H1 (cell line): ENCODE results near the gene SLC1A1. TPM values are rescaled to one million over a fixed set of nuclear protein-coding genes. Genes with fewer than 3 reads are reported as not detected.

Experiments
- CTCF ChIA-PET: fragments of 300-600 bp; sonication (Branson Sonifier 250); formaldehyde crosslinking; loops from one replicate; lab custom pipeline; 2021; ENCODE audit not compliant: partially characterized antibody; lab: Charles Lee
- POLR2A ChIA-PET: fragments of 300-600 bp; sonication (Branson Sonifier 250); formaldehyde crosslinking; loops from one replicate; lab custom pipeline; 2021; ENCODE audit warnings: inconsistent platforms; ENCODE audit not compliant: partially characterized antibody; lab: Charles Lee
- DNase-seq, 2 experiments: peaks; one replicate each; pipeline versions ENCODE4 v3.0.0 to v3.0.0-alpha.2; 2010 to 2022; ENCODE audit warnings: low spot score in 2 of 2, low read depth in 1 of 2, mixed read lengths in 1 of 2
- FAIRE-seq: peaks from 2 replicates; lab custom pipeline; 2011; peaks lifted over from hg19 to GRCh38; lab: Jason Lieb, UNC
- H2AFZ ChIP-seq: 2 replicates; pipeline ENCODE4 v1.8.1; 2012; ENCODE audit warnings: low read length, inconsistent platforms
- H2AK5ac ChIP-seq: 2 replicates; pipeline ENCODE4 v1.6.1; 2013; ENCODE audit warnings: low read depth, low read length
- H2BK120ac ChIP-seq: replicated peaks from 2 replicates; pipeline ENCODE3; 2013; ENCODE audit warnings: low read depth, low read length, inconsistent platforms
- H2BK12ac ChIP-seq: 2 replicates; pipeline ENCODE4 v1.6.1; 2013; ENCODE audit warnings: low read depth, low read length
- H2BK15ac ChIP-seq: 2 replicates; pipeline ENCODE4 v1.6.1; 2013; ENCODE audit warnings: low read length
- H2BK20ac ChIP-seq: 2 replicates; pipeline ENCODE4 v1.6.1; 2013; ENCODE audit warnings: low read length
- H2BK5ac ChIP-seq: 2 replicates; pipeline ENCODE4 v1.6.1; 2013; ENCODE audit warnings: low read depth, low read length
- H3K14ac ChIP-seq: 2 replicates; pipeline ENCODE4 v1.6.1; 2013; ENCODE audit warnings: inconsistent platforms; ENCODE audit not compliant: insufficient read length
- H3K18ac ChIP-seq: 2 replicates; pipeline ENCODE4 v1.6.1; 2013; ENCODE audit warnings: low read length; ENCODE audit errors: extremely low read depth
- H3K23ac ChIP-seq: 2 replicates; pipeline ENCODE4 v1.6.1; 2013; ENCODE audit warnings: inconsistent platforms; ENCODE audit not compliant: insufficient read length
- H3K23me2 ChIP-seq: 2 replicates; pipeline ENCODE4 v1.6.1; 2013; ENCODE audit warnings: low read depth, low read length
- H3K27ac ChIP-seq: 2 replicates; pipeline ENCODE4 v1.6.1; 2011; ENCODE audit warnings: low read depth, low read length, inconsistent platforms
- H3K27me3 ChIP-seq, 4 experiments: replicated peaks in 1 of 4; 1 replicate in 1 of 4; 2 replicates in 3 of 4; pipeline versions ENCODE4 v1.6.1 to v1.8.1; 2011 to 2013; ENCODE audit warnings: low read length in 3 of 4, mild to moderate bottlenecking in 3 of 4, inconsistent platforms in 2 of 4, mixed read lengths in 2 of 4, moderate library complexity in 1 of 4; ENCODE audit not compliant: control insufficient read depth in 3 of 4, insufficient read depth in 3 of 4; ENCODE audit errors: extremely low read depth in 1 of 4
- H3K36me3 ChIP-seq, 4 experiments: 2 replicates each; pipeline versions ENCODE4 v1.6.1 to v1.8.1; 2011 to 2013; ENCODE audit warnings: mild to moderate bottlenecking in 4 of 4, low read length in 3 of 4, moderate library complexity in 2 of 4, control low read depth in 1 of 4, inconsistent platforms in 1 of 4; ENCODE audit not compliant: insufficient read depth in 4 of 4, control insufficient read depth in 2 of 4
- H3K4ac ChIP-seq: replicated peaks from 2 replicates; pipeline ENCODE3; 2013; ENCODE audit warnings: low read length, low read depth, mixed read lengths, inconsistent platforms; ENCODE audit not compliant: insufficient read length
- H3K4me1 ChIP-seq, 4 experiments: replicated peaks in 1 of 4; 1 replicate in 1 of 4; 2 replicates in 3 of 4; pipeline versions ENCODE4 v1.6.1 to v1.8.1; 2011 to 2013; ENCODE audit warnings: low read length in 3 of 4, inconsistent platforms in 2 of 4, mixed read lengths in 1 of 4; ENCODE audit not compliant: insufficient read depth in 4 of 4, control insufficient read depth in 3 of 4
- H3K4me2 ChIP-seq, 2 experiments: 2 replicates each; pipeline versions ENCODE4 v1.6.1 to v1.8.1; 2011 to 2013; ENCODE audit warnings: low read depth in 2 of 2, low read length in 2 of 2, control low read depth in 1 of 2, inconsistent platforms in 1 of 2, mild to moderate bottlenecking in 1 of 2; ENCODE audit not compliant: insufficient read depth in 1 of 2
- H3K4me3 ChIP-seq, 4 experiments: fragments of 200-600, 300-600 bp in 1 of 4; sonication (generic), shearing (Covaris generic), sonication (Bioruptor Twin) in 1 of 4; 2 replicates each; pipeline versions ENCODE4 v1.5.1 to v1.8.1; 2011 to 2016; ENCODE audit warnings: low read length in 4 of 4, low read depth in 3 of 4, control low read depth in 2 of 4, inconsistent platforms in 2 of 4, mild to moderate bottlenecking in 2 of 4, mixed read lengths in 1 of 4, moderate library complexity in 1 of 4; ENCODE audit not compliant: insufficient read depth in 2 of 4; ENCODE audit errors: extremely low read depth in 1 of 4
- H3K56ac ChIP-seq: replicated peaks from 2 replicates; pipeline ENCODE3; 2013; ENCODE audit warnings: low read depth, mild to moderate bottlenecking, mixed read lengths, low read length, inconsistent platforms; ENCODE audit not compliant: insufficient read length
- H3K79me1 ChIP-seq: 2 replicates; pipeline ENCODE4 v1.6.1; 2013; ENCODE audit warnings: low read depth, low read length, control low read depth
- H3K79me2 ChIP-seq, 2 experiments: 2 replicates each; pipeline versions ENCODE4 v1.6.1 to v1.8.1; 2012 to 2013; ENCODE audit warnings: low read length in 2 of 2, mild to moderate bottlenecking in 2 of 2, inconsistent platforms in 1 of 2; ENCODE audit not compliant: insufficient read depth in 2 of 2, control insufficient read depth in 1 of 2
- H3K9ac ChIP-seq, 4 experiments: replicated peaks in 1 of 4; 1 replicate in 1 of 4; 2 replicates in 3 of 4; pipeline versions ENCODE4 v1.6.1 to v1.8.1; 2011 to 2013; ENCODE audit warnings: low read depth in 3 of 4, low read length in 3 of 4, control low read depth in 2 of 4, mild to moderate bottlenecking in 2 of 4, moderate library complexity in 2 of 4, inconsistent platforms in 1 of 4; ENCODE audit errors: extremely low read depth in 1 of 4
- H3K9me3 ChIP-seq, 2 experiments: 2 replicates each; pipeline versions ENCODE4 v1.6.1 to v1.8.1; 2012 to 2013; ENCODE audit warnings: mild to moderate bottlenecking in 2 of 2, moderate library complexity in 2 of 2, control low read depth in 1 of 2, inconsistent platforms in 1 of 2, low read depth in 1 of 2, low read length in 1 of 2, mixed read lengths in 1 of 2; ENCODE audit not compliant: insufficient read depth in 2 of 2
- H4K20me1 ChIP-seq, 2 experiments: replicated peaks in 1 of 2; 2 replicates each; pipeline versions ENCODE3 to v1.8.1; 2011 to 2013; ENCODE audit warnings: inconsistent platforms in 2 of 2, low read length in 2 of 2, mild to moderate bottlenecking in 1 of 2; ENCODE audit not compliant: insufficient read depth in 2 of 2, control insufficient read depth in 1 of 2
- H4K5ac ChIP-seq: 2 replicates; pipeline ENCODE4 v1.6.1; 2013; ENCODE audit warnings: low read length, low read depth, mixed read lengths, inconsistent platforms; ENCODE audit not compliant: insufficient read length
- H4K8ac ChIP-seq: 2 replicates; pipeline ENCODE4 v1.8.0; 2013; ENCODE audit warnings: mild to moderate bottlenecking, moderate library complexity, low read length, inconsistent platforms; ENCODE audit not compliant: insufficient read depth; ENCODE audit errors: extremely low read depth
- H4K91ac ChIP-seq: replicated peaks from 2 replicates; pipeline ENCODE3; 2013; ENCODE audit warnings: low read length, mixed read lengths, inconsistent platforms; ENCODE audit not compliant: insufficient read length
- EZH2 ChIP-seq: fragments of 200-600 bp; sonication (generic); IDR thresholded peaks from 2 replicates; pipeline ENCODE4 v1.7.1; 2012; ENCODE audit warnings: low read depth, mild to moderate bottlenecking, moderate library complexity, low read length, inconsistent platforms; ENCODE audit not compliant: severe bottlenecking
- JUND ChIP-seq: IDR thresholded peaks from 2 replicates; pipeline ENCODE4 v1.6.1; 2011; ENCODE audit warnings: mild to moderate bottlenecking, improper control_type of control experiment, low read length
- WGBS, 2 experiments: shearing (Covaris generic) in 1 of 2; methylation state at CpG; one replicate each; pipeline versions ENCODE4 v1.1.6 to v1.1.7; 2013 to 2015; ENCODE audit warnings: low lambda C conversion rate in 2 of 2, mixed read lengths in 2 of 2, inconsistent platforms in 1 of 2, low coverage in 1 of 2, missing lambda C conversion rate in 1 of 2; ENCODE audit not compliant: insufficient replicate concordance in 2 of 2, insufficient coverage in 1 of 2, insufficient read length in 1 of 2; ENCODE audit errors: extremely low coverage in 1 of 2, missing lambda C conversion rate in 1 of 2; 5-methylcytosine and 5-hydroxymethylcytosine counted together
- polyA plus RNA-seq, 7 experiments: library from polyadenylated mRNA; depleted of rRNA in 3 of 7; stranded (reverse) in 5 of 7; unstranded in 2 of 7; fragments of >200 nt in 5 of 7; fragments of 200-250 nt in 2 of 7; gene quantifications; 1 replicate in 5 of 7; 2 replicates in 1 of 7; 4 replicates in 1 of 7; pipeline versions ENCODE4 v1.2.1 to v1.2.3, GENCODE V29; 2011 to 2013; ENCODE audit warnings: missing spikeins in 2 of 7, mixed read lengths in 2 of 7
- total RNA-seq: library from RNA; stranded (reverse); fragmentation: NEBNext Ultra II Directional; extraction: Animal tissue kit (Norgen Biotek cat#: 25700); gene quantifications from 2 replicates; pipeline ENCODE4 v1.2.1, GENCODE V29; 2021

SLC1A1 gene
- total and polyA plus RNA-seq, 2 of the 8 experiments (the other 6 are each of a cell fraction or from before 2014, with no cell fraction given), result 4.7 to 11.7 TPM

- no peak overlapping the region for H3K14ac ChIP-seq
- DNase-seq, result no peak
- CTCF ChIA-PET, result interaction anchor here (0.6 to 2.5 kb wide), 3 partner anchors 22 to 284 kb away, joined by 3 to 8 read pairs (median 3); no protein-coding TSS in a partner anchor
These were observed 127.5 kb downstream of the SLC1A1 start for GRCh38 chr9:4617752-4618151.

More at GRCh38 chr9:4617752-4618151, 127.5 kb downstream of the SLC1A1 start:
- Histone ChIP-seq H3K27ac (no peak overlapping the region), H3K4ac (no peak overlapping the region), H3K27me3 (no peaks in the 10 kb centered on the region), H3K4me1 (peaks cover 6 to 18% (median 8%) of the 10 kb centered on the region in 4 experiments), H3K9me3 (no peaks in the 10 kb centered on the region), H3K23me2 (no peaks in the 10 kb centered on the region), H2AK5ac (no peak overlapping the region), H3K79me2 (no peaks in the 10 kb centered on the region), H4K5ac (no peak overlapping the region), H3K79me1 (no peaks in the 10 kb centered on the region), H3K4me2 (no peak overlapping the region), H3K56ac (no peak overlapping the region), H2BK15ac (no peak overlapping the region), H2BK5ac (peak overlapping the region; percentile 61; the same call in 1 of the 2 replicates), H3K9ac (no peak overlapping the region), H4K20me1 (no peaks in the 10 kb centered on the region), H3K4me3 (no peak overlapping the region), H3K23ac (no peak overlapping the region), H3K36me3 (no peaks in the 10 kb centered on the region), H4K8ac (no peak overlapping the region), H2BK12ac (no peak overlapping the region), H3K18ac (no peak overlapping the region), H4K91ac (no peak overlapping the region), H2BK20ac (no peak overlapping the region), H2BK120ac (no peak overlapping the region), H2AFZ (no peak overlapping the region)
- FAIRE-seq, result no peak
- POLR2A ChIA-PET, result no interaction called here
- WGBS, 2 experiments, result 56% methylated on average over 3 of the region's 3 CpGs; no CpG with 5 or more reads in 1 of the 2 experiments
- TF ChIP-seq EZH2, result no peak
- TF ChIP-seq JUND, result 0 out of 2 replicates have a peak, but pooled peaks have one; percentile 29
